Keratinocyte (primary cell): ENCODE measurements around the gene ABLIM2. TPM values are rescaled to one million over a fixed set of nuclear protein-coding genes. Genes with fewer than 3 reads are reported as not detected.

ENCODE experiments used
- DNase-seq: peaks from one replicate; pipeline ENCODE4 v3.0.0-alpha.2; 2011; ENCODE audit warnings: low read depth, missing footprints, low spot score
- FAIRE-seq: peaks from 2 replicates; lab custom pipeline; 2011; peaks lifted over from hg19 to GRCh38; lab: Jason Lieb, UNC
- H2AFZ ChIP-seq: 2 replicates; pipeline ENCODE4 v1.6.0; 2012; ENCODE audit warnings: low read length, control low read depth, inconsistent platforms; ENCODE audit not compliant: control insufficient read depth
- H3K27ac ChIP-seq: 2 replicates; pipeline ENCODE4 v1.5.1; 2011; ENCODE audit warnings: low read length; ENCODE audit not compliant: control insufficient read depth, insufficient read depth
- H3K27me3 ChIP-seq: 3 replicates; pipeline ENCODE4 v1.6.0; 2011; ENCODE audit warnings: low read length; ENCODE audit not compliant: control insufficient read depth, insufficient read depth; ENCODE audit errors: extremely low read depth
- H3K36me3 ChIP-seq, 2 experiments: 2 replicates in 1 of 2; 3 replicates in 1 of 2; pipeline ENCODE4 v1.5.1; 2011; ENCODE audit warnings: low read length in 2 of 2, mild to moderate bottlenecking in 1 of 2; ENCODE audit not compliant: control insufficient read depth in 2 of 2, insufficient read depth in 2 of 2; ENCODE audit errors: extremely low read depth in 1 of 2
- H3K4me1 ChIP-seq: 3 replicates; pipeline ENCODE4 v1.5.1; 2011; ENCODE audit warnings: low read length; ENCODE audit not compliant: control insufficient read depth, insufficient read depth; ENCODE audit errors: extremely low read depth
- H3K4me2 ChIP-seq: 3 replicates; pipeline ENCODE4 v1.6.0; 2011; ENCODE audit warnings: low read depth, low read length; ENCODE audit not compliant: control insufficient read depth, insufficient read depth; ENCODE audit errors: extremely low read depth
- H3K4me3 ChIP-seq, 3 experiments: fragments of 200-600 bp in 1 of 3; sonication (generic) in 1 of 3; 2 replicates in 2 of 3; 3 replicates in 1 of 3; pipeline ENCODE4 v1.5.1; 2011 to 2016; ENCODE audit warnings: low read length in 3 of 3, mild to moderate bottlenecking in 3 of 3, control low read depth in 2 of 3, inconsistent platforms in 1 of 3, low read depth in 1 of 3, mixed read lengths in 1 of 3, mixed run types in 1 of 3, moderate library complexity in 1 of 3; ENCODE audit not compliant: control insufficient read depth in 2 of 3, insufficient read depth in 2 of 3; ENCODE audit errors: extremely low read depth in 1 of 3
- H3K79me2 ChIP-seq: 2 replicates; pipeline ENCODE4 v1.6.0; 2012; ENCODE audit warnings: low read length; ENCODE audit not compliant: control insufficient read depth, insufficient read depth
- H3K9ac ChIP-seq: 3 replicates; pipeline ENCODE4 v1.6.0; 2011; ENCODE audit warnings: low read length; ENCODE audit not compliant: control insufficient read depth, insufficient read depth; ENCODE audit errors: extremely low read depth
- H3K9me1 ChIP-seq: 3 replicates; pipeline ENCODE4 v1.6.0; 2011; ENCODE audit warnings: low read length; ENCODE audit not compliant: control insufficient read depth, insufficient read depth; ENCODE audit errors: extremely low read depth
- H3K9me3 ChIP-seq: 2 replicates; pipeline ENCODE4 v1.5.1; 2012; ENCODE audit warnings: low read depth, low read length; ENCODE audit not compliant: control insufficient read depth
- H4K20me1 ChIP-seq: 3 replicates; pipeline ENCODE4 v1.6.0; 2011; ENCODE audit warnings: low read length; ENCODE audit not compliant: control insufficient read depth, insufficient read depth; ENCODE audit errors: extremely low read depth
- EZH2 ChIP-seq: IDR thresholded peaks from one replicate; pipeline ENCODE4 v1.6.1; 2012; ENCODE audit warnings: inconsistent platforms, mild to moderate bottlenecking, low read length, moderate library complexity
- dilution Hi-C: fragments of 300-500 bp; cut with MboI; formaldehyde crosslinking; loops from one replicate; pipeline ENCODE4 v1.7.0; 2020; ENCODE audit warnings: low sequenced_read_pairs; ENCODE audit not compliant: extremely low pct_ligation_motif_present
- polyA plus RNA-seq, 5 experiments: library from polyadenylated mRNA; depleted of rRNA in 3 of 5; stranded (reverse) in 3 of 5; stranded (forward) in 1 of 5; unstranded in 1 of 5; fragments of >200 nt; gene quantifications; 1 replicate in 1 of 5; 2 replicates in 3 of 5; 3 replicates in 1 of 5; pipeline versions ENCODE4 v1.2.1 to v1.2.3, GENCODE V29; 2011 to 2012; ENCODE audit warnings: missing spikeins in 2 of 5, low read depth in 1 of 5, low replicate concordance in 1 of 5
- TF ChIP-seq, protein P1 (sequence below), 3 experiments: IDR thresholded peaks in 1 of 3; conservative IDR thresholded peaks in 1 of 3; optimal IDR thresholded peaks in 1 of 3; 2 replicates in 2 of 3; 3 replicates in 1 of 3; pipeline versions ENCODE3 to v1.5.1; 2011; ENCODE audit warnings: low read length in 3 of 3, mild to moderate bottlenecking in 3 of 3, moderate library complexity in 2 of 3, control low read depth in 1 of 3, inconsistent platforms in 1 of 3; ENCODE audit not compliant: insufficient read depth in 2 of 3; ENCODE audit errors: extremely low read depth in 1 of 3

Gene ABLIM2
- polyA plus RNA-seq, 1 donor (not counting 4 experiments of a cell fraction or from before 2014, with no cell fraction given), result 0.94 TPM

GRCh38 chr4:7980036-7980435, 178.6 kb downstream of the ABLIM2 start:
- Histone ChIP-seq H3K36me3 (no peaks in the 10 kb centered on the region), H3K4me1 (peaks cover 40% of the 10 kb centered on the region), H3K9me1 (no peaks in the 10 kb centered on the region), H4K20me1 (no peaks in the 10 kb centered on the region), H2AFZ (no peak overlapping the region), H3K9ac (peak overlapping the region; percentile 13), H3K79me2 (no peaks in the 10 kb centered on the region), H3K27ac (peak overlapping the region; percentile 86), H3K4me2 (no peak overlapping the region), H3K9me3 (no peaks in the 10 kb centered on the region), H3K4me3 (no peak overlapping the region), H3K27me3 (peaks cover 7% of the 10 kb centered on the region)
- FAIRE-seq (peak; percentile 72), DNase-seq (no peak)
- no peak for TF ChIP-seq EZH2
- TF ChIP-seq, protein P1, sequence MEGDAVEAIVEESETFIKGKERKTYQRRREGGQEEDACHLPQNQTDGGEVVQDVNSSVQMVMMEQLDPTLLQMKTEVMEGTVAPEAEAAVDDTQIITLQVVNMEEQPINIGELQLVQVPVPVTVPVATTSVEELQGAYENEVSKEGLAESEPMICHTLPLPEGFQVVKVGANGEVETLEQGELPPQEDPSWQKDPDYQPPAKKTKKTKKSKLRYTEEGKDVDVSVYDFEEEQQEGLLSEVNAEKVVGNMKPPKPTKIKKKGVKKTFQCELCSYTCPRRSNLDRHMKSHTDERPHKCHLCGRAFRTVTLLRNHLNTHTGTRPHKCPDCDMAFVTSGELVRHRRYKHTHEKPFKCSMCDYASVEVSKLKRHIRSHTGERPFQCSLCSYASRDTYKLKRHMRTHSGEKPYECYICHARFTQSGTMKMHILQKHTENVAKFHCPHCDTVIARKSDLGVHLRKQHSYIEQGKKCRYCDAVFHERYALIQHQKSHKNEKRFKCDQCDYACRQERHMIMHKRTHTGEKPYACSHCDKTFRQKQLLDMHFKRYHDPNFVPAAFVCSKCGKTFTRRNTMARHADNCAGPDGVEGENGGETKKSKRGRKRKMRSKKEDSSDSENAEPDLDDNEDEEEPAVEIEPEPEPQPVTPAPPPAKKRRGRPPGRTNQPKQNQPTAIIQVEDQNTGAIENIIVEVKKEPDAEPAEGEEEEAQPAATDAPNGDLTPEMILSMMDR (optimal IDR thresholded peaks at IDR 0.05 in 1 of 3, IDR thresholded peaks at IDR 0.05 in 1 of 3, conservative IDR thresholded peaks at IDR 0.05 in 1 of 3; ENCODE audit: extremely low read depth in 1 of 3, insufficient read depth in 2 of 3, low read length in 3 of 3), result no peak
- dilution Hi-C loops, result no loop called here

DNA sequence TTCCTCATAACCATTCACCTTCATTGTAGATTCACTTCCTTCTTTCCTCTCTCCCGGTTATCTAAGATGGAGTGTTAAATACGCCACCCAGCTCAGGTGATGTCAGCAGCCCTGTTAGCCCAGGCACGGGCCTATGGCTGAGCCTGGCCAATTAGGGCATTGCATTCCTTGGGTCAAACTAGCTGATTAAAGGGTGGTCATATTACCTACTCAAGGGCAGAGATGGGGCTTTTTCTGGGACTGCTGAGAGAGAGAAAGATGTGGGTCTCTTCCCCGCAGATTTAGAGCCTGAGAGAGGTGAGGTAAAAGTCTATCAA, 179.0 kb downstream of the ABLIM2 start:
- no peaks in the 10 kb centered on the region for H3K36me3 ChIP-seq
- H4K20me1 ChIP-seq, result no peaks in the 10 kb centered on the region
- no peak for DNase-seq
- H3K27me3 ChIP-seq, result peaks cover 3% of the 10 kb centered on the region
- dilution Hi-C loops, result no loop called here
- H3K4me2 ChIP-seq, result peak overlapping the region; percentile 78
- peak overlapping the region; percentile 13 for H3K9ac ChIP-seq
- H3K79me2 ChIP-seq, result no peaks in the 10 kb centered on the region
- H3K4me3 ChIP-seq, result no peak overlapping the region
- TF ChIP-seq EZH2, result no peak
- TF ChIP-seq, protein P1 (optimal IDR thresholded peaks at IDR 0.05 in 1 of 3, IDR thresholded peaks at IDR 0.05 in 1 of 3, conservative IDR thresholded peaks at IDR 0.05 in 1 of 3; ENCODE audit: extremely low read depth in 1 of 3, insufficient read depth in 2 of 3, low read length in 3 of 3), result no peak
- peak overlapping the region; percentile 86 for H3K27ac ChIP-seq
- FAIRE-seq, result no peak
- no peaks in the 10 kb centered on the region for H3K9me3 ChIP-seq
- no peaks in the 10 kb centered on the region for H3K9me1 ChIP-seq
- H3K4me1 ChIP-seq, result peaks cover 40% of the 10 kb centered on the region
- H2AFZ ChIP-seq, result no peak overlapping the region
